AG08396 (cell line): Measurements from ENCODE around the gene RALGAPA1.

Experiments used
- DNase-seq: peaks from one replicate; pipeline ENCODE4 v3.0.0; 2012; ENCODE audit warnings: low spot score, mixed read lengths

RALGAPA1 gene

DNA sequence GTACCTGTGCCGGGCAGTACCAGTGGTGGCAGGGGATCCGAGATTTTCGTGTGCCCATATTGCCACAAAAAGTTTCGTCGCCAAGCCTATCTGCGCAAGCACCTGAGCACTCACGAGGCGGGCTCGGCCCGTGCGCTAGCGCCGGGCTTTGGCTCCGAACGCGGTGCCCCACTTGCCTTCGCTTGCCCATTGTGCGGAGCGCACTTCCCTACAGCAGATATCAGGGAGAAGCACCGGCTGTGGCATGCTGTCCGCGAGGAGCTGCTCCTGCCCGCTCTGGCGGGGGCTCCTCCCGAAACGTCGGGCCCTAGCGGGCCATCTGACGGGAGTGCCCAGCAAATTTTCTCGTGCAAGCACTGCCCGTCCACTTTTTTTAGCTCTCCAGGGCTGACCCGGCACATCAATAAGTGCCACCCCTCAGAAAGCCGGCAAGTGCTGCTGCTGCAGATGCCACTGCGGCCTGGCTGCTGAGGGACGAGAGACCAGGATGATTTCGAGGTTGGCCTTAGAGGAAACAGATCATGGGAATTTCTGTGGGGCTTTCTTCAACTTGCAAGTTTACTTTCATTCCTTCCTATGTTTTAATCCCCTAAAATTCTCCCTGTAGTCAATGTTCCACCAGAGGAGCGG, 273.5 kb downstream of the RALGAPA1 start:
- no peak for DNase-seq

GRCh38 chr14:35534873-35535482, 274.1 kb downstream of the RALGAPA1 start:
- DNase-seq, result peak; percentile 89

DNA sequence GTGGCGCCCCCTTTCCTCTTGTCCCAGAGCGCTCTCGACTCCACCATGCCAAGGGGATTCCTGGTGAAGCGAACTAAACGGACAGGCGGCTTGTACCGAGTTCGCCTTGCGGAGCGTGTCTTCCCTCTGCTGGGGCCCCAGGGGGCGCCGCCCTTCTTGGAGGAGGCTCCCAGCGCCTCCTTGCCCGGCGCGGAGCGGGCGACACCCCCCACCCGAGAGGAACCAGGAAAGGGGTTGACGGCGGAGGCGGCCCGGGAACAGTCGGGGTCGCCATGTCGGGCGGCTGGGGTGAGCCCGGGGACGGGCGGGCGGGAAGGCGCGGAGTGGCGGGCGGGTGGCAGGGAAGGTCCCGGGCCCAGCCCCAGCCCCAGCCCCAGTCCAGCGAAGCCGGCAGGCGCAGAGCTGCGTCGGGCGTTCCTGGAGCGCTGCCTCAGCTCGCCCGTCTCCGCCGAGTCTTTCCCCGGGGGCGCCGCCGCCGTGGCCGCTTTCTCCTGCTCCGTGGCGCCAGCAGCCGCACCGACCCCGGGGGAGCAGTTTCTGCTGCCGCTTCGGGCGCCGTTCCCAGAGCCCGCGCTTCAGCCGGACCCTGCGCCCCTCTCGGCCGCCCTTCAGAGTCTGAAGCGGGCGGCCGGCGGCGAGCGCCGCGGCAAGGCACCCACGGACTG, 274.8 kb downstream of the RALGAPA1 start:
- DNase-seq, result peak; percentile 6

DNA sequence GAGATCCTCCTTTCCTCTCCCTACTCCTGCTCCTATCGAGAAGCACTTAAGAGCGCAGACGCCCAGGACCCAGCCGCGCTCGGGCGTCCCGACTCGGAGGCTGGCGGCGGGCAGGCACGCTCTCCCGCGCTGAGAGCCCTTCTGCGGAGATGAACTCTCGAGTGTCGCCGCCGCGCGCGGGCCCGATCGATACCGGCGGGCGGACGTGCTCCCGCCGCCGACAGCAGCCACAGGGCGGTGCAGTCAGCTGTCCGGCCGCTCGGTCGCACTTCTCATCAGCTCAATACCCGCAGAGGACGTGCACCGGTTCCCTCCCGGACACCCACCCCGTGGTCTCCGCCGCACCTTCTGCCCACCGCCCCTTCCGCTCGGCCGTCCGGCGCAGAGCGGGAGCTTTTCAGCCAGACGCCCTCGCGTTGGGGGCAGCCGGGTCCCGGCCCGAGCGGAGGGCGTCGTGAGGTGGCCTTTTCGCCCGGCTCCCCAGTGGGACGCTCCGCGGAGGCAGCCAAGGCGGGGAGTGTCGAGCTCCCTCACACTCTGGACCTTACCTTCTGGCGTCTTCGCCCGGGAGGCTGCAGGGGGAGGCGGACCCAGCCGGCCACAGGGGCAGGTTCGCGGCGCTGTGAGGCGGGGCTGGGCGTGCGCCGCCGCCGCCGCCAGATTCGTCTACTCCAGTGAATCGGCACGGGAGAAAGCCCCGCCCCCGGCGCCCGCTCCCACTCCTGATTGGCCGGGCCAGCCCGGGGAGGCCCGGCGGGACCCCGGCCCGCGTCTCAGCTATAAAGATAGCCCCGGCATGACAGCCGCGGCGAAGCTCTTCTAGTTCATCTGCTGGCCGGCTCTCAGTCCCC, 275.5 kb downstream of the RALGAPA1 start, which contains the start of gene INSM2:
Gene INSM2 (plus strand): TSS at position 808 of the 851 bp plus-strand sequence. CDS start 89 bp downstream, outside the sequence.
- DNase-seq, result peak; percentile 78

DNA sequence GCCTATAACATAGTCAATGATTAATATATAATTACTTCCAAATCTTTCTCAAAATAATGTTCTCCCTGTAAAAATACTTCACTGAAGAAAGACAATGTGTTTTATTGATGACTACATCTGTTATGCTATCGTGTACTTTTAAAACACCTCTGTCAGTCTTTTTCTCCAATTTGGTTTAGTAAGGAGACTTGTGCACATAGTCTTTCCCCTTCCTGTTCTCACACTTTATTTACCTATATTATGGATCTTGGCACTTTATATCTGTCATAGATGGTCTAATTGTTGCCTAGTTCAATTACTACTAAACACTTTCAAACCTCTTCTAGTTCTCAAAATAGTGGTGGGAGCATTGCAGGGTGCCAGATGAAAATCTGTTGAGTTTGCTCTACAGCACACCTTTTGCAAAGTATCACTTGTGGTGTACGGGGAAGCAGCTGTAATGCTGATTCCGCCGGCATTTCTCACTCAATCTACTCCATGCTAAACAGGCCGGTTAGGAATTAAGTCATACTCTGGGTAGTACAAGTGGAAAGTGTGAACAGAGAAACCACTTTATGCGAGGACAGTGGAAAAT, 276.2 kb downstream of the RALGAPA1 start:
- DNase-seq, result no peak

DNA sequence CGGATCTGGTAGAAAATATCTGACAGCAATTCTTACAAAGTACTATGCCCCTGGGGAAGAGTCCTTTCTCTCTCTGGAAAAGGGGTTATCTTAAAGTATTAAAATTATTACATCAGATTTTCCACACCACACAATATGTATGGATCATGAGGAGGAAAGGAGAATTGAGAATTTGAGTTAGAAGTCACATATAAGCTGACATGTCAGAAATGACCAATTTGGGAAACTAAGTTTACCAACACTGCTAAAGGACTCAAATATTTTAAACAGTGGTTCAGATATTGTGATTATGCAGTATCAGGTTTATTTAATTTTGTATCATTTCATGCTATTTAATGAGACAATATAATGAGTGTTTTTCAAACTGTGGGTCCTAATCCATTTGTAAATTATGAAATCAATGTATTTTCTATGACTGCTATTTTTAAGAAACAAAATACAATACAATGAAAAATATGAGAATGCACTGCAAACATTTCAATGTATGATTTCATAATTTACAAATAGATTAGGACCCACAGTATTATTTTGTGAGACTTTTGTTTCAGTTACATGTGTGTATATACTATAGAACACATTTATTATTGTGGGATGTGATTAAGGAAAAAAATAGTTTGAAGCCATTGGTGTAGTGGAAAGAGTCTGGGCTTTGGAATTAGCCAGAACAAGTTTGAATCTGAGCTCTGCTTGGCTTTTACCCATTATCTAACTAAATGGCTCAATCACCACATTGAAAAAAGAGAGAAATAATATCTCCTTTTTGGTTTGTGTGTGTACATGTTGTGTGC, 276.9 kb downstream of the RALGAPA1 start:
- DNase-seq, result no peak

DNA sequence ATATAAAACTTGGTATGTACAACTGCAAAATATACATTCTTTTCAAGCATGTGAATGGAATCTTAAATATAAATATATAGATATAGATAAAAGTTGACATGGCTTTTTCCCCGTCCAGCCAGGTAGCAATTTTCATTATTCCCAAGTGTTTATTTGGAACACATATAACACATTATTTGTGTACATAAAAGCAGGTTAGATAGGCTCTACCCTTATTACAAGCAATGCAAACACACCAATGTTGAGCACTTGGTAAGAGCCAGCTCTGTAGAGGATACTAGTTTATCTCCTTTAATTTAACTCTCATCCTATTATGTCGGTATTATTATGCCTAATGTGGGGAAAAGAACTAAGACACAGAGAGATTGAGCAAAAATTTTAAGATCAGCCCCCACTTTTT, 282.1 kb downstream of the RALGAPA1 start:
- no peak for DNase-seq

DNA sequence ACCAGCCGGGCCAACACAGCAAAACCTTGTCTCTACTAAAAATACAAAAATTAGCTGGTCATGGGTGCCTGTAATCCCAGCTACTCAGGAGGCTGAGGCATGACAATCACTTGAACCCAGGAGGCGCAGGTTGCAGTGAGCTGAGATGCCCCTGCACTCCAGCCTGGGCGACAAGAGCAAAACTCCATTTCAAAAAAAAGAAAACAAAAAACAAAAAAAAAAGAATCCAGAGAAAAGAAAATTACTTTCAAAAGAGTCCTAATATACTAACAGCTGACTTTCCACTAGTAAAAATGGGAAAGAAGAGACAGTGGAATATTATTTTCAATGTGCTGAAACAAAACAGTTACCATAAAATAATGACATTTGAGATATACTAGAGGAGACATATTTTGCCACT, 283.4 kb downstream of the RALGAPA1 start:
- no peak for DNase-seq

DNA sequence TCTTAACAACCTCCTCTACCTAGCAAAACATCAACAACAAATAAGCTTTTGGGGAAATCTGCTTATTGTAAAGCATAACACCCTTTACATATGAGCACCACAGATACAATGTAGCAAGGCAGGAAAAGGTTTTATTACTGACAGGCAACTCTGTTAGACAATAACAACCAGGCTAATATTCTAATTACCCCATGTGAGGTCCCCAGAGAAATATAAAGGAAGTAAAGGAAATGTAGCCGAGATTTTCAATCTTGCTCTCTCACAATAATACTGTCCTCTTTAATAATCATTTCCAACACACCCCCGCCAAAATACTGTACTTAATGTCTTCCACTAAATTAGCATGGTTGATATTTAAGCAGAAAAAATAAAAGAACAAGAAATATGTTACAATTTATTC, 289.1 kb downstream of the RALGAPA1 start:
- DNase-seq, result no peak

- no peak for DNase-seq
Measured at GRCh38 chr14:35515916-35516315, 293.2 kb downstream of the RALGAPA1 start.

DNA sequence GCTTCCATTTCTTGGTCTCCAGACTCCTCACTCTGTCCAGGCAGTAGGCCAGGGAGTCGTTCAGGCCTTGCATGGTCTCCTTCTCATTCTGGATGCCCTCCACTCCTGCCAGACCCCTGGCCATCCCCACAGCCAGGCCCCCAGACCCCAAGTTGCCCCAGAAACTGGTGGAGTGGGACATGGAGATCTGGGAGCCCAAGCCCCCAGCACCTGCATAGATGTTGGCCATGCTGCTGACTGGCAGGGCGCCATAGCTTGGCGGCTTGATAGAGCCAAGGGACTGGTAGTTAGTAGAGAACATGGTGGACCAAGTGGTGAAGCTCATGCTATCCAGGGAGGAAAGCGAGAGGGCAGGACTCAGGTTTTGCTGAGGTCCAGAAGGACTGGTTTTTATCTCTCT, 296.3 kb downstream of the RALGAPA1 start:
- no peak for DNase-seq

DNA sequence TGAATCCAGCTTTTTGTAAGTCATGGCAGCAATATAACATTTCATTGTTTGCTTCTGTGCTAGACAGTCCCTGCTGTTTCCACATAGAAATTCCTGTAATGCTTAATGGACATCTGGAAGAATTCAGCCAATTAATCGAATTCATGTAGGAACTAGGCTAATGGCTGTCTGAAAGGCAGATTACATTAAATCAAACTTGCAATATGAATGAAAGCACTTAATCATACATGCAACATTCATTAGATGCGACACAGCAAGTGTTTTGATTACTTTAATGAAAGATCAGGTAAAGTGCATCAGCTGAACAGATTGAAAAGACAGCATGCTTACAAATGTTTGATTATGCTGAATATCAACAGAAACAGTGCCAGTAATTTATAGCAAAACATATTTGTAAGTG, 299.2 kb downstream of the RALGAPA1 start:
- DNase-seq, result no peak

- DNase-seq, result peak; percentile 42
Measured at GRCh38 chr14:35506927-35507326, 302.2 kb downstream of the RALGAPA1 start.

DNA sequence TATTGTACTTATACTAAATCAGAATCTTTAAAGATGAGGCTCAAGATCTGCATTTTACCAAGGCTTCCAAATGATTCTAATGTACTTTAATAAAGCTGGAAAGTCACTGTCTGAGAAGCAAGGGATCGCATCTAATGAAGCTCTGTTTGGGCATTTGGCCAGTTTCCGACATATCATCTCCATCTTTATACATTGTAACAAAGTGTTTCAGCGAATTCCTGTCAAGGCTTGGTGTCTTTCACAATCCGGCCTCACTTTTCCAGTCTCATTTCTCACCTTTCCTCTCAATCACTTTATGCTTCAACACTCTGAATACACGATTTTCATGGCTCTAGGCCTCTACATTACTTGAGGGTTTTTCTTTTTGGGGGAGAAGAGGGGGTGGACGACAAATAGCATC, 302.6 kb downstream of the RALGAPA1 start:
- DNase-seq, result no peak

DNA sequence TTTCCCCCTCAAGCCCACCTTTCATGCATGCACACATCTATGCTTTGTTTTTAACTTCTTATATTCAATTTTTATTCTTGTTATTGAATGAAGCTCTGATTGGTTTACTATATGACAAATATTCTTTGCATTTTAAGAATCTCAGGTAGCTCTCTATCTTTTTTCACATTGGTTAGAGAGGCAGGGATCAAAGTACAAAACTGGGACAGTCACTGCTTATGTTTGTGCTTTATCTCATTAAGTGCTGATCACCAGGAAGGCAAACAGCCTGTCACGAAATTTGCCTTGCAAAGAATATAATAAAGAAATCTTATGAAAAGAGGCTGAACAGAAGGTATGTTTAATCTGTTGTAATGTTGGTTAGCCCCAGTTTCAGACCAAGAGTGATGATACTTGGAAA, 304.8 kb downstream of the RALGAPA1 start:
- DNase-seq, result no peak

GRCh38 chr14:35503646-35504045, 305.4 kb downstream of the RALGAPA1 start:
- no peak for DNase-seq

DNA sequence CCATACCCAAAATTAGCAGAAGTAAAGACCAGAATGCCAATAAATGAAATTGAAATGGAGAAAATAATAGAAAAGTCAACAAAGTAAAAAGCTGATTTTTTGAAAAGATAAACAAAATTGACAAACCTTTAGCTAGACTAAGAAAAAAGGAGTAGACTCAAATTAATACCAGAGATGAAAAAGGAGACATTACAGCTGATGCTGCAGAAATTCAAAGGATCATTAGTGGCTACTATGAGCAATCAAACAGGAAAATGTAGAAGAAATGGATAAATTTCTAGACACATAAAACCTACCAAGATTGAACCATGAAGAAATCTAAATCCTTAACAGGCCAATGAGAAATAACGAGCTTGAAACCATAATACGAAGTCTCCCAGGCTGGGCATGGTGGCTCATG, 309.9 kb downstream of the RALGAPA1 start:
- DNase-seq, result no peak

DNA sequence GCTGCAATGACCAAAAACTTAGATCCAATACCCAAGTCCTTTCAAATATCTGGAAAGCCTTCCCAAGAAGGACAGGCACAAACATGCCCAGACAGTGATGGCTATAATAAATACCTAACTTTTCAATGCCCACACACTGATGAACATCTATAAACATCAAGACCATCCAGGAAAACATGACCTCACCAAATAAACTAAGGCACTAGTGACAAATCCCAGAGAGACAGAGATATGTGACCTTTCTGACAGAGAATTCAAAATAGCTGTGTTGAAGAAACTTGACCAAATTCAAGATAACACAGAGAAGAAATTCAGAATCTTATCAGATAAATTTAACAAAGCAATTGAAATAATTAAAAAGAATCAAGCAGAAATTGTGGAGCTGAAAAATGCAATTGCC, 313.8 kb downstream of the RALGAPA1 start:
- DNase-seq, result no peak

DNA sequence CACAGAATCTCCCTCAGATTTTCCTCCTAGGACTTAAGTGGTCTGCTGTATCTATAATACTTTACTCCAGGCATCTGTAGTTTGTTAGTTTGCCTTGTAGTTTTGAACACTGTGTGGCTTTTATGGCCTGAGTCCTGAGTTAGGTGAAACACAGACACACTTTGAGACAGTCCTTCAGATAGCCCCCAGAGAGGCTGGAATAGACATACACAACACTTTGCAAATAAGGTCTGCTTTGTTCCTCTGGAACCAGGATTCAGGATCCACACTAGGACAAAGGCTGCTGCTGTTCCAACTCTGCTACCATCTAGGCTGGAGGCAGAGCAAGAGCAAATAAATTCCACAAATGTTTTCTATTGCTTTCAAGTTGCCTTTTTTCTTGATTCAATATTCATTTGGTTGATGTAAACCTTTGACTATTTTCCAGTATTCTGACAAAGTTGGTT, 316.5 kb downstream of the RALGAPA1 start:
- DNase-seq, result no peak
